ENCODE results near the gene OR6K2. TPM values are rescaled to one million over a fixed set of nuclear protein-coding genes. Genes with fewer than 3 reads are reported as not detected.

The OR6K2 gene
- total RNA-seq, 6 experiments from 2014 or later: not detected

DNA sequence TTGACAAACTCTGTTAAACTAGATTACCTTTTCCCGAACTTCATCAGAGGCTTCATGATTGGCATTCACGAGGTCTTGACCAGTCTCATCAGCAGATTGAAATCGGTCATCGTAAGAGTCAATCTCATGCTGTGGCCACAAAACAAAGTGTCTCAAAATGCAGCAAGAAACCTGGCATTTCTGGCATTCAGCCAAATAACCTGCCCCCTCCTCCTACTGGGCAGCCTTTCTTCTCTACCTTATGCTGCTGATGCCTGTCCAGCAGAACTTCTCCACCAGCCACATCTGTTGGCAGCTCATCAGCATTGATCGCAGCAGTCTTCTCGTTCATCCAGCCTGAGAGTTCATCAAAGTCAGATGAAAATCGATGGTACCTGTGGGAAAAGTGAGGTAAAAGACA is 26.1 kb downstream of the OR6K2 start:
- Mint-ChIP-seq H3K4me1 (ENCODE audit: low read depth) (no peaks in the 10 kb centered on the region), H3K36me3 (ENCODE audit: low read depth) (no peaks in the 10 kb centered on the region; the same call in 1 of the 2 replicates), H3K9me3 (peaks cover 24% of the 10 kb centered on the region), H3K27me3 (ENCODE audit: insufficient read depth) (no peaks in the 10 kb centered on the region; the same call in 1 of the 2 replicates), H3K4me3 (no peak overlapping the region), H3K27ac (no peak overlapping the region)
- TF ChIP-seq, protein P1, sequence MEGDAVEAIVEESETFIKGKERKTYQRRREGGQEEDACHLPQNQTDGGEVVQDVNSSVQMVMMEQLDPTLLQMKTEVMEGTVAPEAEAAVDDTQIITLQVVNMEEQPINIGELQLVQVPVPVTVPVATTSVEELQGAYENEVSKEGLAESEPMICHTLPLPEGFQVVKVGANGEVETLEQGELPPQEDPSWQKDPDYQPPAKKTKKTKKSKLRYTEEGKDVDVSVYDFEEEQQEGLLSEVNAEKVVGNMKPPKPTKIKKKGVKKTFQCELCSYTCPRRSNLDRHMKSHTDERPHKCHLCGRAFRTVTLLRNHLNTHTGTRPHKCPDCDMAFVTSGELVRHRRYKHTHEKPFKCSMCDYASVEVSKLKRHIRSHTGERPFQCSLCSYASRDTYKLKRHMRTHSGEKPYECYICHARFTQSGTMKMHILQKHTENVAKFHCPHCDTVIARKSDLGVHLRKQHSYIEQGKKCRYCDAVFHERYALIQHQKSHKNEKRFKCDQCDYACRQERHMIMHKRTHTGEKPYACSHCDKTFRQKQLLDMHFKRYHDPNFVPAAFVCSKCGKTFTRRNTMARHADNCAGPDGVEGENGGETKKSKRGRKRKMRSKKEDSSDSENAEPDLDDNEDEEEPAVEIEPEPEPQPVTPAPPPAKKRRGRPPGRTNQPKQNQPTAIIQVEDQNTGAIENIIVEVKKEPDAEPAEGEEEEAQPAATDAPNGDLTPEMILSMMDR (IDR thresholded peaks at IDR 0.05): no peak
- no peak for DNase-seq

DNA sequence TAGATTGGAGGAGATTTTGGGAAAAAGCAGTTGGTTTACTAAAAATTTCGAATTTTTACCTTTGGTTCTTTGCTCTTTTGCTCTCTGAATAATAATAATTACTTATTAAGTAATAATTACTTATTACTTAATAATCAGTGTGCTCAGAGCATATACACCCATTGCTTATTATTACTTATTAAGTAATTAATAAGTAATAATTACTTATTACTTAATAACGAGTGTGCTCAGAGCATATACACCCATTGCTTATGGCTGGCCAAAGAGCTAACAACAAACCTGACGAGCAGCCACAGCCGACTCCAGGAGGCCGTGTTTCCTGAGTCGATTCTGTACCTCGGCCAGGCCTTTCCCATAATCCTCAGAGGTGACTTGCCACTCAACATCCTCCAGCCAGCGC is 34.4 kb downstream of the OR6K2 start:
- no peak overlapping the region for H3K27ac Mint-ChIP-seq
- H3K4me1 Mint-ChIP-seq (ENCODE audit: low read depth): no peaks in the 10 kb centered on the region

DNA sequence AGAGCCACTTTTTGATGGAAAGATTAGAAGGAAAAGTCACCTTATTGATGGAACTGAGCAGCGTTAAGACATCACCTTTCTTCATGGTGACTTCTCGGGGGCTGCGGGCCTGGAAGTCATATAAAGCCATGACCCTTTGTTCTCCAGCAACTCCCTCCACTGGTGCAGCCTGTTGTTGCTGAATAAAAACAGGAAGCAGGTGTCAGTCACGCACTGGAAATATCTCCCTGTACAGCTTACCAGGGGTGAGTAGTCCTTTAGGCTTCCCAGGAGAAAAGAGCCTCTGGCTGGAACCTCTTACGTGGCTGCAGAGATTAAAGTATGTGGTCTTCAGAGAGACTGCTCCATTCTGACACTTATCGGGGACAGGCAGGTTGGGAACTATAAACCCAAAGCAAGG is 45.9 kb downstream of the OR6K2 start:
- Mint-ChIP-seq H3K27ac (no peak overlapping the region), H3K4me1 (ENCODE audit: low read depth) (peaks cover 11% of the 10 kb centered on the region; the same call in 1 of the 2 replicates), H3K4me3 (no peak overlapping the region), H3K9me3 (peaks cover 15% of the 10 kb centered on the region), H3K36me3 (ENCODE audit: low read depth) (no peaks in the 10 kb centered on the region), H3K27me3 (ENCODE audit: insufficient read depth) (peaks cover 3% of the 10 kb centered on the region)
- TF ChIP-seq, protein P1 (IDR thresholded peaks at IDR 0.05): no peak
- DNase-seq: no peak

More for the DNA sequence above, 34.4 kb downstream of the OR6K2 start:
- Mint-ChIP-seq H3K9me3 (peaks cover 10% of the 10 kb centered on the region), H3K4me3 (no peak overlapping the region), H3K27me3 (ENCODE audit: insufficient read depth) (no peaks in the 10 kb centered on the region), H3K36me3 (ENCODE audit: low read depth) (no peaks in the 10 kb centered on the region)
- TF ChIP-seq, protein P1 (IDR thresholded peaks at IDR 0.05): no peak
- DNase-seq: no peak

DNA sequence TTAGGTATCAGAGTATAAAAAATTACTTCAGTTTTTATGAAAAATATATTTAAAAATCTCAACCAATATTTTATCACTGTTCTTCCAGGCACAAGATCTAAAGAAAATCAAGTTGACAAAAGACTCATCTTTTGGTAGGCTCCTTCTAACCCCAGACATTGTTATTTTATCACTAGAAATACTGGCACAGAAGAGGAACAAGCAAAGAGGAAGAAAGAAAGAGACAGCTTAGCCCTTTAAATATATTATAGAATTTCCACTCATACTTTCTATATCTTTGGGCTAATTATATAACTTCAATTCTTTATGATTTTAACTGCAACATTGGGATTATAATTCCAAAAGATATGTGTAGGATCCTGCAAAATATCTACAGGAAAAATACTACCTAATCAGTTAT is 46.4 kb downstream of the OR6K2 start:
- no peak overlapping the region for H3K27ac Mint-ChIP-seq
- peaks cover 11% of the 10 kb centered on the region; the same call in 1 of the 2 replicates for H3K4me1 Mint-ChIP-seq (ENCODE audit: low read depth)
- no peak for DNase-seq
- H3K9me3 Mint-ChIP-seq: peaks cover 15% of the 10 kb centered on the region
- H3K27me3 Mint-ChIP-seq (ENCODE audit: insufficient read depth): peaks cover 3% of the 10 kb centered on the region
- H3K4me3 Mint-ChIP-seq: no peak overlapping the region
- TF ChIP-seq, protein P1 (IDR thresholded peaks at IDR 0.05): no peak
- no peaks in the 10 kb centered on the region for H3K36me3 Mint-ChIP-seq (ENCODE audit: low read depth)

DNA sequence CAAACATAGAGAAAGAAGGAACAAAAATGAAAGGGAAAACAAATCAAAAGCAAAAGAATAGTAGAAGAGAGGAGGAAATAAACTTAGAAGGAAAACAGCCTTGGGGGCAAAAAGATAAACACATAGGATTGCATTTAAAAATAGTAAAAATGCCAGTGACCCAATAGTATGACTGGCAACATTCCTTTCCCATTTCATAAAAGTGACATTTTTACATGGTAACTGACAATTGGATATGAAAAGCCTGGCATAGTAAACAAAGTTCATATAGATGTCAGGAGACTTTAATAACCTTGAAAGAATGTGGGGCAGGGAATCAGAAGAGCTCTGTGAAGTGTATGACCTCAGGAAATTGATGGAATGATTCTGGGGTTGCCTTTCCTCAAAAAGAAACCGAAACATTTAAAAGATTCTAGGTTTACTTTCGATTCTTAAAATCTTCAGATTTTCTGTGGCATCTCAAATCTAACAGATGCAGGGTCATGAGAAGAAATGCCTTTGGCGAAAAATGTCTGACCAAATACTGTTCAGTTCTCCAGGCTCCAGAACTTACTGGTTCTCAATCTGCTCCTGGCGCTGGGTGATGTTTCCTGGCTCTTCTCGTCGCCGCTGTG is 47.6 kb downstream of the OR6K2 start:
- H3K9me3 Mint-ChIP-seq: peaks cover 5% of the 10 kb centered on the region; the same call in 1 of the 2 replicates
- H3K36me3 Mint-ChIP-seq (ENCODE audit: low read depth): no peaks in the 10 kb centered on the region
- H3K4me3 Mint-ChIP-seq: peak overlapping the region; percentile 81
- no peak for DNase-seq
- TF ChIP-seq, protein P1 (IDR thresholded peaks at IDR 0.05): no peak
- peaks cover 11% of the 10 kb centered on the region; the same call in 1 of the 2 replicates for H3K4me1 Mint-ChIP-seq (ENCODE audit: low read depth)
- peaks cover 3% of the 10 kb centered on the region for H3K27me3 Mint-ChIP-seq (ENCODE audit: insufficient read depth)
- H3K27ac Mint-ChIP-seq: no peak overlapping the region

Other genes starting within 250 kb of the OR6K2 start
- not detected for gene OR10K1, start 238.8 kb downstream of the OR6K2 start, total RNA-seq (2021; fragmentation: NEBNext Ultra II Directional; extraction: Animal tissue kit (Norgen Biotek cat#: 25700))
- gene OR10R2, start 228.4 kb downstream of the OR6K2 start, total RNA-seq (2021; fragmentation: NEBNext Ultra II Directional; extraction: Animal tissue kit (Norgen Biotek cat#: 25700)): not detected
- gene OR6Y1, start 146.2 kb downstream of the OR6K2 start, total RNA-seq (2021; fragmentation: NEBNext Ultra II Directional; extraction: Animal tissue kit (Norgen Biotek cat#: 25700)): not detected
- gene OR6P1, start 130.1 kb downstream of the OR6K2 start, total RNA-seq (2021; fragmentation: NEBNext Ultra II Directional; extraction: Animal tissue kit (Norgen Biotek cat#: 25700)): not detected
- gene OR10X1, start 120.8 kb downstream of the OR6K2 start, total RNA-seq (2021; fragmentation: NEBNext Ultra II Directional; extraction: Animal tissue kit (Norgen Biotek cat#: 25700)): not detected
- not detected for gene OR10Z1, start 95.4 kb downstream of the OR6K2 start, total RNA-seq (2021; fragmentation: NEBNext Ultra II Directional; extraction: Animal tissue kit (Norgen Biotek cat#: 25700))
- gene SPTA1, start 13.9 kb downstream of the OR6K2 start, total RNA-seq (2021; fragmentation: NEBNext Ultra II Directional; extraction: Animal tissue kit (Norgen Biotek cat#: 25700)): not detected
- gene OR6K3, start 20.1 kb upstream of the OR6K2 start, total RNA-seq (2021; fragmentation: NEBNext Ultra II Directional; extraction: Animal tissue kit (Norgen Biotek cat#: 25700)): not detected
- gene OR6K6, start 54.1 kb upstream of the OR6K2 start, total RNA-seq (2021; fragmentation: NEBNext Ultra II Directional; extraction: Animal tissue kit (Norgen Biotek cat#: 25700)): not detected
- not detected for gene OR6N1, start 71.5 kb upstream of the OR6K2 start, total RNA-seq (2021; fragmentation: NEBNext Ultra II Directional; extraction: Animal tissue kit (Norgen Biotek cat#: 25700))
- not detected for gene OR6N2, start 80.6 kb upstream of the OR6K2 start, total RNA-seq (2021; fragmentation: NEBNext Ultra II Directional; extraction: Animal tissue kit (Norgen Biotek cat#: 25700))
- not detected for gene MNDA, start 130.7 kb upstream of the OR6K2 start, total RNA-seq (2021; fragmentation: NEBNext Ultra II Directional; extraction: Animal tissue kit (Norgen Biotek cat#: 25700))
- not detected for gene PYHIN1, start 230.9 kb upstream of the OR6K2 start, total RNA-seq (2021; fragmentation: NEBNext Ultra II Directional; extraction: Animal tissue kit (Norgen Biotek cat#: 25700))